ENCODE measurements around the gene GGT6.

DNA sequence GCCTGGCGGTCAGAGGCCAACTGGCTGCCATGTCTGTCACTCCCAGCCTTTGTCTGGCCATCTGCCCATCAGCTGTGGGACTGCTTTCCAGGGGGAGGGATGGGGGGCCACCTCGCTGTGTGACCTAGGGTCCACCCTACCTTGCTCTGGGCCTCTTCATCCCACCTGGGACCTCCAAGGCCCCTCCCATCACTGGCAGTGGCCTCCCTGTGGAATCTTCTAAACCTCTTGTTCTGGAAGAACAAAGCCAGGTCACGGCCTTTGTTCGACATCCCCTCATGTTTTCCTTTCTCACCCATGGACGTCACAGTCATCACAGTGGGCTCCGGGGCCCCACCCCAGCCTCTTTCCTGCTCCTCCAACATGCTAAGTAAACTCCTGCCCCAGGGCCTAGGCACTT, 37.7 kb downstream of the GGT6 start:
- TF ChIP-seq, protein P1, sequence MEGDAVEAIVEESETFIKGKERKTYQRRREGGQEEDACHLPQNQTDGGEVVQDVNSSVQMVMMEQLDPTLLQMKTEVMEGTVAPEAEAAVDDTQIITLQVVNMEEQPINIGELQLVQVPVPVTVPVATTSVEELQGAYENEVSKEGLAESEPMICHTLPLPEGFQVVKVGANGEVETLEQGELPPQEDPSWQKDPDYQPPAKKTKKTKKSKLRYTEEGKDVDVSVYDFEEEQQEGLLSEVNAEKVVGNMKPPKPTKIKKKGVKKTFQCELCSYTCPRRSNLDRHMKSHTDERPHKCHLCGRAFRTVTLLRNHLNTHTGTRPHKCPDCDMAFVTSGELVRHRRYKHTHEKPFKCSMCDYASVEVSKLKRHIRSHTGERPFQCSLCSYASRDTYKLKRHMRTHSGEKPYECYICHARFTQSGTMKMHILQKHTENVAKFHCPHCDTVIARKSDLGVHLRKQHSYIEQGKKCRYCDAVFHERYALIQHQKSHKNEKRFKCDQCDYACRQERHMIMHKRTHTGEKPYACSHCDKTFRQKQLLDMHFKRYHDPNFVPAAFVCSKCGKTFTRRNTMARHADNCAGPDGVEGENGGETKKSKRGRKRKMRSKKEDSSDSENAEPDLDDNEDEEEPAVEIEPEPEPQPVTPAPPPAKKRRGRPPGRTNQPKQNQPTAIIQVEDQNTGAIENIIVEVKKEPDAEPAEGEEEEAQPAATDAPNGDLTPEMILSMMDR (IDR thresholded peaks at IDR 0.05; ENCODE audit: low read depth, low read length) = no peak
- TF ChIP-seq EZH2phosphoT487 (IDR thresholded peaks at IDR 0.05; ENCODE audit: low read depth) = no peak

All from OCI-LY3 (cell line).